Mucosa of gallbladder (tissue), 1 donor: ENCODE data around the gene MMP19. TPM values are rescaled to one million over a fixed set of nuclear protein-coding genes. Genes with fewer than 3 reads are reported as not detected.

Source experiments
- DNase-seq: peaks from one replicate; pipeline ENCODE4 v3.0.0-alpha.2; 2020; ENCODE audit warnings: low spot score
- total RNA-seq: library from RNA; stranded (reverse); gene quantifications from one replicate; pipeline ENCODE4 v1.2.1, GENCODE V29; 2021
- donor health status: DM: no; HTN: no; CAD: no.

The MMP19 gene
- total RNA-seq, 1 donor from 2014 or later = 5.2 TPM

- DNase-seq = no peak
These were observed 28.5 kb downstream of the MMP19 start for GRCh38 chr12:55814257-55814656.

GRCh38 chr12:55812088-55812487 lies 30.6 kb downstream of the MMP19 start:
- no peak for DNase-seq

- DNase-seq = no peak
These were observed 33.5 kb downstream of the MMP19 start for GRCh38 chr12:55809274-55809673.

DNA sequence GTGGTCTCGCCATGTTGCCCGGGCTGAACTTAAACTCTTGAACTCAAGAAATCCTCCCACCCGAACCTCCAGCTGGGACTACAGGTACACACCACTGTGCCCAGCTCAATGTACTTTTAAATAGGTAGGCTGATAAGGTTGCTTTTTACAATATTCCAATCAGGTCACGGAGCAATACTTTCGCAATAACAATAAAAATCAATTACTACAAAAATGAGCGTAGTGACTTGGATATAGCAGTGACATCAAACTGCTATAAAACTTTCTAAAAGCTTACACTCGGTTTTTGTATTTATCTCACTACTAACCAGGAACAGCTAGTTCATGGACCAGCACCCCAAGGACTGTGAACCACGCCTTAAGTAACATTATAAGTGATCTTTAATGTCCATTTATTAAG lies 35.8 kb downstream of the MMP19 start:
- no peak for DNase-seq

- no peak for DNase-seq
These were observed 45.2 kb downstream of the MMP19 start for GRCh38 chr12:55797550-55797949.

- DNase-seq = no peak
These were observed 45.7 kb downstream of the MMP19 start for GRCh38 chr12:55797068-55797467.

DNA sequence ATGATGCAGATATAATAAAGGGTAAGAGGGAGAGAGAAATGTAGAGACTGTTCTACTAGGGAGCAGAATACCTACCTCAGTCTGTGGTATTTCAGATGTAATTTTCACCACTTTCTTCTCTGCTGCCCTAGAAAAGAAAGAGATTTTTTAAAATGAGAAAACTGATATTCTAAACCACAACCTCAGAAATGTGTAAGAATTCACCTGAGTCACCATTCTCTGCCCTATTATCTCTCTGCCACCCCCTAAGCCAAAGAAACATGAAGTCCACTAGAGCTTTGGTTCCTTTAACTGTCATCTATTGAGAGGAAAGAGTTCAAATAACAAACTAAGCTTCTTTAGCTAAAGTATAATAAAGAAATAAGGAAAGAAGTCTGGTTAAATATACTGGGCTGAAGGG lies 46.8 kb downstream of the MMP19 start:
- DNase-seq = no peak

DNA sequence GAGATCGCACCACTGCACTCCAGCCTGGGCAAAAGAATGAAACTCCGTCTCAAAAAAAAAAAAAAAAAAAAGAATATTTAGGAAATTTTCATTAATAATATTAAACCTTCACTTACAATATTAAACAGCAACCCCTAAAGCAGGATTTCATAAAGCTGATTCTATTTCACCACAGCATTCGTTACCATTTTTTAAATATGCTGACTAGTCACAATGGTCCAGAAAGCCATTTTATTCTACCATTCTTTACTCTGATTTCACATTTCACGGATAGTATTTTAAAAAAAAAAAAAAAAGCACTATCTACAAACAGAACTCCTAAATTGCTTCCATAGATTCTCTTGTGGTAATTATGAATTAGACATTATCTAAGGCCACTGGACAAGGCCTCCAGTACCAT lies 52.8 kb downstream of the MMP19 start:
- no peak for DNase-seq

GRCh38 chr12:55789171-55789570 lies 53.6 kb downstream of the MMP19 start:
- DNase-seq = no peak

DNA sequence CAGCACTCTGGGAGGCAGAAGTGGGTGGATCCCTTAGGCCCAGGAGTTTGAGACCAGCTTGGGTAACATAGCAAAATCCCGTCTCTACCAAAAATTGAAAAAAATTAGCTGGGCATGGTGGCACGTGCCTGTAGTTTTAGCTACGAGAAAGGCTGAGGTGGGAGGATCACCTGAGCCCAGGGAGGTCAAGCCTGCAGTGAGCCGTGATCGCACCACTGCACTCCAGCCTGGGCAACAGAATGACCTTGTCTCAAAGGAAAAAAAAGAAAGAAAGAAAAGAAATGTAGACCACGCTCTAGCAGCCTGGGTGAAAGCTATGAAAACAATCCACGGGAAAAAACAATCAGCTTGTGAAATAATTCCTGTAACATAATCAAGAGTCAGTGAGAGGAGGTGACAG lies 54.2 kb downstream of the MMP19 start:
- no peak for DNase-seq

Other genes starting within 250 kb of the MMP19 start
- gene OR10P1, start 206.0 kb downstream of the MMP19 start, total RNA-seq = not detected
- 152 TPM for gene ITGA7, start 135.0 kb downstream of the MMP19 start, total RNA-seq
- gene BLOC1S1, start 126.9 kb downstream of the MMP19 start, total RNA-seq = 158 TPM
- 43.0 TPM for gene RDH5, start 122.5 kb downstream of the MMP19 start, total RNA-seq
- gene CD63, start 113.9 kb downstream of the MMP19 start, total RNA-seq = 1,148 TPM
- 11.5 TPM for gene GDF11, start 99.8 kb downstream of the MMP19 start, total RNA-seq
- gene SARNP, start 25.2 kb downstream of the MMP19 start, total RNA-seq = 36.6 TPM
- 66.2 TPM for gene ORMDL2, start 24.9 kb downstream of the MMP19 start, total RNA-seq
- 31.6 TPM for gene DNAJC14, start 13.3 kb downstream of the MMP19 start, total RNA-seq
- gene PYM1, start 85.0 kb upstream of the MMP19 start, total RNA-seq = 25.1 TPM
- 50.5 TPM for gene DGKA, start 88.2 kb upstream of the MMP19 start, total RNA-seq
- 2.9 TPM for gene PMEL, start 123.1 kb upstream of the MMP19 start, total RNA-seq
- 28.0 TPM for gene CDK2, start 123.9 kb upstream of the MMP19 start, total RNA-seq
- 182 TPM for gene RAB5B, start 131.1 kb upstream of the MMP19 start, total RNA-seq
- 49.0 TPM for gene SUOX, start 154.3 kb upstream of the MMP19 start, total RNA-seq
- gene IKZF4, start 178.1 kb upstream of the MMP19 start, total RNA-seq = 8.2 TPM
- gene RPS26, start 199.0 kb upstream of the MMP19 start, total RNA-seq = 34.0 TPM
- 228 TPM for gene ERBB3, start 237.2 kb upstream of the MMP19 start, total RNA-seq